ENCODE data around the gene RPL18.
A peak's percentile ranks its signal among the peaks of the same experiment; 100 is the strongest.
"Not testable (repeated sequence)": the region's sequence is repeated elsewhere in the genome, so short reads cannot be mapped to it uniquely, and the experiment has no call there.

Gene RPL18

DNA sequence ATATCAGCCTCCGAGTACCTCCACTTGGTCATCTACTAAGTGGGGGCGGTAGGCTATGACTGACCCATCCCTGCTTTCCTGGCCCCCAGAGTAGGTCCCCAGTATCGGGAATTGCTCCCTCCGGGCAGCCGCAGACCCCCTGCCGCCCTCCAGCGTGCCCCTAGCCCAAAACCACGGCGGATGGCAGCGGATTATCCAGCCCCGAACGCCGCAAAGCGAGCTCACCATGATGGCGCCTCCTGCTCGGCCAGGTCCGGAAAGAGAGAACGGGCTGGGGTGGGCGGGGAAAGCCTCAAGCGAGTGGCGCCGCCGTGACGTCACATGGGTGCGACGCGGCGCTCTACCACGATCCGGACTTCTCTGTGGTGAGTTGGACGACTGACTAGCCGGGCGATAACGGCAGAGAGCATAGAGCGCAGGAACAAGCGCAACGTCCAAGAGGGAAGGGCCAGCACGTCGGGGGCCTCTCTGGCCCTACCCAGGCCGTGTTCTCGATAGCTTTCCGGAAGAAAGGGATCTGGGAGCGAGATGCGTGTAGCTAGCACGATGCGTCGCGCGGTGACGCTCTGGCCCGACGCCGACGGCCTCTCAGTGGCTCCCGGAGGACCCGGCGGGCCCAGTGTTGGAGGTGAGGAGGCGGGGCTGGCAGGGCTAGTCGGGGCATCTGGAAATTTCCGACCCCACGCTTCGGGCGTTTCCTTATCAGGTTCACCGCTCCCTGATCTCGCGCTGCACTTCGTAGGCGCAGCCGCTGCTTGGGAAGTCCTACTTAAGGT is at the start of gene RPL18, which contains the start of gene SPHK2:
Gene RPL18, minus strand, starts transcription at position 263 of the 776 bp plus-strand sequence. Its CDS starts 35 bp downstream, at position 228.
Gene SPHK2, plus strand, starts transcription at position 591 of the 776 bp plus-strand sequence. CDS start 1,009 bp downstream, outside the sequence.
- peak; percentile 100 for DNase-seq

DNA sequence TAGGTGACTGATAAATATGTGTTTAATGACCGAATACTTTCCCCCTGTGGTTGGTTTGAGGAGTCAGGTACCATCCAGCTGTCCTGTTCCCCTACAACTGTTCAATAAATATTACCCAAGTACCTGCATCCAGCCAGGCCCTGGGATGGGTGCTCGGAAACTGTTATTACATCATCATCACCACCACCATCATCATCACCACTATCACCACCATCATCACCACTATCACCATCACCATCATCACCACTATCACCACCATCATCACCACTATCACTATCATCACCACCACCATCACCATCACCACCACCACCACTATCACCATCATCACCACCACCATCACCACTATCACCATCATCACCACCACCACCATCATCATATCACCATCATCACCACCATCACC is 49.8 kb upstream of the RPL18 start:
- no peak for DNase-seq

DNA sequence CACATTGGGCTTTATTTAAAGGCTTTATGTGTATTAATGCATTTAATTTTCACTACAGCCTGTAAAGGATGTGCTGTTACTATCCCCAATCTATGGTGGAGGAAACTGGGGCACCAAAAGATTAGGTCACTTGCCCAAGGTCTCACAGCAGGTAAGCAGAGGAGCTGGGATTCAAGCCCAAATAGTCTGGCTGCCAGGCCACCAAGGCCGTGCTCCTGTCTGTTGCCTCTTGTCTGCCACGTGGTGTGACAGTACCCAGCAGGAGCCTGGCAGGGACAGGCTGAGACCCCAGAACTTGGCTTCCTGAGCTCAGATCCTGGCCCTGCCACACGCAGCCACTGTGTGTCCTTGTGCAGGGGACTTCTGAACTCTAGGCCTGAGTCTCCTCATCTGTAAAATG is 49.4 kb upstream of the RPL18 start:
- DNase-seq, result no peak

DNA sequence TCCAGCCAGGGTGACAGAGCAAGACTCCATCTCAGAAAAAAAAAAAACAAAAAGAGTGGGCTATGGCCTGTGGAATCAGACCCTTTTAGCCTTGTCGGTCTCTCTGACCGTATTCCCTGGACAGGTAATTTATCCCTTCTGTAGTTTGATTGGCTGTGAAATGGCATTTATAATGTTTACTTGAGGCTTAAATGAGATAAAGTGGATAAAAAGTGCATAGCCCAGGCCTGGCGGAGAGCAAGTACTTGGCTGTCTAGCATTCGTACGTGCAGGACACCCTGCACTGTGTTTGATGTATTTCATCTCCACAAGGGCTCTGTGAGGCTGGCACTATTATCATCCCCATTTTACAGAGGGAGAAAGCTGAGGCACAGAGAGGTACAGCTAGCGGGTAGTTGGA is 46.8 kb upstream of the RPL18 start:
- no peak for DNase-seq

DNA sequence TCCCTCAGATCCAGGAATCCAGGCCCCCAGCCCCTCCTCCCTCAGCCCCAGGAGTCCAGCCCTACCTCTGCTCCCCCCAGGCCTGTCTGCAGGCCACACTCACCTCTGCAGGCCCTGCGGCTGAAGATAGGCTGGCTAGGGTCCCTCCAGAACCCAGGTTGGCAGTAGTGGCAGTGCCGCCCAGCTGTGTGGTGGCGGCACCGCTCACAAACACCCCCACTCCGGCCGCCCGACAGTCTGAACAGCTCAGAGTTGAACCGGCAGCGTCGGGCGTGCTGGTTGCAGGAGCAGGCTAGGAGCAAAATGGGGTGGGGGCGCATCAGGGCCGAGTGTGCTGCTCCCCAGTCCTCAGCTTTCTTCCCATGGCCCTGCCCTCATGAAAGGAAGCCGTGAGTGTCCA is 45.5 kb upstream of the RPL18 start:
- DNase-seq, result no peak

DNA sequence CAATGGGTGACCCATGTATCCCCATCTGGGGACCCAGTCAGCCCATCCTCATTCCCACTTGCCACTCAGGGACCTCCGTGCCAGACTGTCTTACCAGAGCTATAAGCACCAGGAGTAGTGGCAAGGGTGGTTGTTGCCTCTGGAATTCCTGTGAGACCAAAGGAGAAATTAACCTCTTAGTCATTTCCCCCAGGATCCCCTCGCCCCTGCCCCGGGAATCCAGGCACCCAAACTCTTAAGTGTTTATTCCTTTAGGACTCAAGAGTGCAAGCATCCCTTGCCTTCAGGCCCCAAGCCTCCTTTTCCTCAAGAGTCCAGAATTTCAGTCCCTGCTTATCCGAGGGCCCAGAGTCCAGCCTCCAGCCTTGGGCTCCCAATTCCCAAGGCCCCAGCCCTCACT is 44.7 kb upstream of the RPL18 start:
- no peak for DNase-seq

DNA sequence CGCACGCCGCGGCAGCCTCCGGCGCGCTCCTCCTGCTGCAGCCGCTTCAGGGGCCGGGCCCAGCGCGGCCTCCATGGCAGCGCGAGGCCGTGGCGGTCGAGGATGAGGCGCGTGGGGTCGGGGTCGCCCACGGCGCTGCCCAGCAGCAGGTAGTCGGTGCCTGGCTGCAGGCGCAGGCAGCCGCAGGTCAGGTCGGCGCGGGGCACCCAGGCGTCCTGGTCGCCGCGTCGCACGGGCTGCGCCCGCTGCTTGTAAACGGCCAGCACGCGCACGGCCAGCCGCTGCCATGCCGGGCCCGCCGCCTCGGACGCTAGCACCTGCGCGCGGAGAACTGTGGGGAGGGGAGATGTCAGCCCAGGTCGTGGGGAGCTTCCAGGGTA is 42.7 kb upstream of the RPL18 start:
- no peak for DNase-seq

DNA sequence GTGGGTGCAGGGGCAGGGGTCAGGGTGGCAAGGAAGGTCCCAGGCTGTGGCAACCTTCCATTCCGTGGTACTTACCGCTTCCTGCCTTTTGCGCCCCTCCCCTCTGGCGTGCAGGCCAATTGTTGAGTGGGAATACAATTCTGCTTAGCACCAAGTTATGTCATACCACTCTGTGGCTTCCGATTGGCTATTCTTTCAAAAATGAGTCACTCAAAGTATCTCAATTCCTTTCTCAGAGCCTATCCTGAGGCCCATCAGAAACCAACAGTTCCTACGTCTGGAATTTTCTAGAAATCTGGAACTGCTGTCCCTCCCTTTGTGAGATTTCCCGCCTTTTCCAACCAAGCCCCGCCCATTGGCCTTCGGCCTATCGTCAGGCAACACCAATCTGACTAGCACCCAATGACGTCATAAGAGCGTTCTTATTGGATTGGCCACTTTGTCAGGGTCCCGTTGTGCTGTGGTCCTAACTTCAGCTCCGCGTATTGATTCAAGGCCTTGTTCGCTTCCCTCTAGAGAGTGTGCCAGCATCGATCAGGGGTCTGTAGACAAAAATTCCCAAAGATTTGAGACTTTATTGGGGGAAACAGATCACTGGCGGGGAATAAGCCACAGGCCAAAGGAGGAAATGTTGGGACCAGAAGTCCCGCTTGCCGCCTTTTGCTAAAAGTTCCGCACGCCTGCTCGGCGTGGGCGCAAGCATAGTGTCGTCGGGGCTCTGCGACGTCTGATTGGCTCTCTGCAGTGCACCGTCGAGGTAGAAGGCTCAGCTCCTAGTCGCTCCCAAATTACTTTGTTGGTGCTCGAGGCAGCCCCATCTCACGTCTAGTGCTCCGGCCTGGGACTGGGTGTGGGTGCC is 42.1 kb upstream of the RPL18 start:
- DNase-seq, result peak; percentile 98

DNA sequence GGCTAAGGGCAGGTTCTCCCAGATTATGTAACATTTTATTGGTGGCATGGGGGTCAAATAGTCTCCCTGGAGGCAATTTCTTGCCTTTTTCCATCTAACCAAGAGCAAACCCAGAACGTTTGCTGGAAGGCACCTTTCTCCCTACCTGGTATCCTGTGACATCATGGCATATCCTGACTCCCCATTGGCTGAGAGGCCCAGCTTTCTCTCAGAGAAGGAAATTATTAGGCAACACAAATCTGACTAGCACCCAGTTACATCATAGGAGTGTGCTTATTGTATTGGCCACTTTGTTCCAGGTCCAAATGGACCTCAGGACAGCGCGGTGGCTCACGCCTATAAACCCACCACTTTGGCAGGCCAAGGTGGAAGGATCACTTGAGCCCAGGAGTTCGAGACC is 40.8 kb upstream of the RPL18 start:
- peak; percentile 40 for DNase-seq

DNA sequence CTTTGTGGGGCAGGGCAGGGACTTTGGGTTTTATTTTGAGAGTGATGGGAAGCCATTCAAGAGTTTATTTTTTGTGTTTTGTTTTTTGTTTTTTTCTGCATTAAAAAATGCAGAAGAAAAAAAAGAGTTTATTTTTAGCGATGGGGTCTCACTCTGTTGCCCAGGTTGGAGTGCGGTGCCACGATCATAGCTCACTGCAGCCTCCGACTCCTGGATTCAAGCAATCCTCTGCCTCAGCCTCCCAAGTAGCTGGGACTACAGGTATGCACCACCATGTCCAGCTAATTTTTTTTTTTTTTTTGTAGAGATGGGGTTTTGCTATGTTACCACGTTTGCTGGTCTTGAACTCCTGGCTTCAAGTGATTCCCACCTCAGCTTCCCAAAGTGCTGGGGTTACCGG is 39.5 kb upstream of the RPL18 start:
- DNase-seq, result no peak

DNA sequence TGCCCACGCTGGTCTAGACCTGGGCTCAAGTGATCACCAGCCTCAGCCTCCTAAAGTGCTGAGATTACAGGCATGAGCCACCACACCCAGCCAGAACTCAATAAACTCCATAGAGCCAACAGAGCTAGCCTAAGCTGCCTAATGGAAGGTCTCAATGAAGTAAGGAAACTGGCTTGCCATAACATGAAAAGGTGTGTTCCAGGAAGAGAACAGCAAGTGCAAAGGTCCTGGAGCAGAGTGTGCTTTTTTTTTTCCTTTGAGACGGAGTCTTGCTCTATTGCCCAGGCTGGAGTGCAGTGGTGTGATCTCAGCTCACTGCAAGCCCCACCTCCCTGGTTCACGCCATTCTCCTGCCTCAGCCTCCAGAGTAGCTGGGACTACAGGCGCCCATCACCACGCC is 38.9 kb upstream of the RPL18 start:
- DNase-seq, result not testable (repeated sequence)

DNA sequence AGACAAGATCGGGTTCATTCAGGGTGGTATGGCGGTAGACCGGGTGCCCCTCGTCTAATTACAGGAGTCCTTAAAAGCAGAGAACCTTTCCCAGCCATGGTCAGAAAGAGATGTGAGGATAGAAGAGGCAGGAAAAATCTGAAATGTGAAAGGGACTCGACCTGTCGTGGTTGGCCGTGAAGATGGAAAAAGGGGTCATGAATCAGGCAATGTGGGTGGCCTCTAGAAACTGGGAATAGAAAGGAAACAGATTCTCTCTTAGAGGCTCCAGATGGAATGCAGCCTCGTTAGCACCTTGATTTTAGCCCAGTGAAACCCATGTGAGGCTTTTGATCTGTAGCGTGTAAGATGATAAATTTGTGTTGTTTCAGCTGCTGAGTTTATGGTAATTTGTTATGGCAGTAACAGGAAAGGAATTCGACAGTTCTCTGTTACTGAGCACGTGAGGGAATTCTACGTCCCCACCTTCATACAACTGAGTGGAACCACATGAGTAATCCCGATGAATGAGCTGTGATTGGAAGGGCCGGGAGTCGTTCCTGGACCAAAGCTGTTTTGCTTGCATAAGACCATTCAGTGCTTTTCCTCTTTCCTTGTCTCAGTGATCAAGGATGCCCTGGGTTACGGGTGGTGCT is 38.0 kb upstream of the RPL18 start:
- DNase-seq, result no peak

DNA sequence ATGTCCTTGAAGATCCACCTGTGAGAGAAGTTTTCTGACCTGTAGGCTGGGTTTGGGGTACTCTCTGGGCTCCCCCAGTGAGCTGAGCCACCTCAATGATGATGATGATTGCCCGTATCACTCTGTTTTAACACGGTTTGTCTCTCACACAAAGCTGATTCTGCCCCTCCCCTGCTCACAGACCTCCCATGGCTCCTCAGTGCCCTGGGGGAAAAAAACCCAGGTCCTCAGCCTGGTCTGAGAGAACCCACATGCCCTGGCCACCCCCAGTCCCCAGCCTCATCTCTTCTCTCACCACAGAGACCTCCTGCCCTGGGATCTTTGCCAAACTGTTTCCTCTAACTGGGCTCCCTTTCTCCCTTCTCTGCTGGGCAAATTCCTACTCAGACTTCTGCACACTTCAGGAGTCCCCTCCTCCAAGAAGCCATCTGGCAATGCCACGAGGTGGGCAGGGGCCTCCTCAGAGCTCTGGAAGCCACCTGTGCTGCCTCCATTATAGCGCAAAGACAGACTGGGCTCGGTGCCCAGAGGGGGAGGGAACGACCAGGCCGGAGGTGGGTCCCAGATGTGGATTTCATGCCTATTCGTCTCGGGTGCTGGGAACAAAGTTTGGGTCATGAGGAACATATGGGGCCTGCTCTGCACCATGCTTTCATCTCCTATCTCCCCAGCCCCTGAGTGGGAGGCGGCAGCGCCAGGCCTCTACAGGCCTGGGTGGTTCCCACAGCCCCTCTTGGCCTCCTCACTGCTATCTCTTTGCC is 35.5 kb upstream of the RPL18 start:
- no peak for DNase-seq

DNA sequence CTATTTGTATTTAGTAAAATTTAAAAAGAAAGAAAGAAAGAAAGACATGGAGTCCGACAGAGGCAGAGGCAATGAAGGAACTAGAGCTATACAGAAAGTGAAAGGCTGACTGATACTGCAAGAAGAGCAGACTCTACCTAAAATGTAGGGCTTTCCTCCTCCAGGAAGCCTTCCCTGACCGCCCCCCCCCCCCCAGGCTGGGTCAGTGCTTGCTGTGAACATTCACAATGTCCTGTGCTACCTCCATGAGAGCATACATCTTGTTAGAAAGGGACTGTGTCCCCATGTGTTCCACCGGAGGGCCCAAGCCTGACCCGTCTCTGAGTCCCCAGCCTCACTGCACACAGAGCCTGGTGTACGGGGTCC is 32.7 kb upstream of the RPL18 start:
- no peak for DNase-seq

DNA sequence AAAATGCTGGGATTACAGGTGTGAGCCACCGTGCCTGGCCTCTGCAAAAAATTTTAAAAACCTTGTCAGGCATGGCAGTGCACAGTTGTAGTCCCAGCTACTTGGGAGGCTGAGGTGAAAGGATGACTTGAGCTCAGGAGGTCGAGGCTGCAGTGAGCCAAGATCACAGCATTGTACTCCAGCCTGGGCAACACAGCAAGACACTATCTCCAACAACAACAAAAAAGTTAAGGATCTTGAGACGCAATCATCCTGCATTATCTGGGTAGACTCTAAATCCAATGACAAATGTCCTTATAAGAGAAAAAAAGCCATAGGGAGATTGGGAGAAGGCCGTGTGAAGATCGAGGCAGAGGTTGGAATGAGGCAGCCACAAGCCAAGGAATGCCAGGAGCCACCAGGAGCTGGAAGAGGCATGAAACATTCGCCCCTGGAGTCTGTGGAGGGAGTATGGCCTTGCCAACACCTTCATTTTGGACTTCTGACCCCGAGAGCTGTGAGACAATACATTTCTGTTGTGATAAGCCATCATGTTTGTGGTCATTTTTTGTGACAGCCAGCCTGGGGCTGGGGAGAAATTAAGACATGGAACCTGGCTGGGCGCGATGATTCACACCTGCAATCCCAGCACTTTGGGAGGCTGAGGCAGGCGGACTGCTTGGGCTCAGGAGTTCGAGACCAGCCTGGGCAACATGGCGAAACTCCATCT is 32.1 kb upstream of the RPL18 start:
- DNase-seq, result no peak

DNA sequence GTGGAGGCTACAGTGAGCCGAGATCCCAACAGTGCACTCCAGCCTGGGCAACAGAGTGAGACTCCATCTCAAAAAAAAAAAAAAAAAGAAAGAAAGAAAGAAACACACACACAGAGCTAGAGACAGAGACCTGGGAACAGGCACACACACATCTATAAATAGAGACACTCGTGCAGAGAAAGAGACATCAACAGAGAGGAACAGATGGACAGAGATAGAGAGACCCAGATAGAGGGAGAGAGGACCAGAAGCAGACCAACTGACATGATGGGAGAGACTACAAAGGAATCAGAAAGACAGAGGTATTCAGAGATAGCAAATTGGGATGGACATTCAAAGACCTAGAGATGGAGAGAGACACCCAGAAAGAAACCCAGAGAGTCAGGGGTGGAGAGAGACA is 29.2 kb upstream of the RPL18 start:
- no peak for DNase-seq

DNA sequence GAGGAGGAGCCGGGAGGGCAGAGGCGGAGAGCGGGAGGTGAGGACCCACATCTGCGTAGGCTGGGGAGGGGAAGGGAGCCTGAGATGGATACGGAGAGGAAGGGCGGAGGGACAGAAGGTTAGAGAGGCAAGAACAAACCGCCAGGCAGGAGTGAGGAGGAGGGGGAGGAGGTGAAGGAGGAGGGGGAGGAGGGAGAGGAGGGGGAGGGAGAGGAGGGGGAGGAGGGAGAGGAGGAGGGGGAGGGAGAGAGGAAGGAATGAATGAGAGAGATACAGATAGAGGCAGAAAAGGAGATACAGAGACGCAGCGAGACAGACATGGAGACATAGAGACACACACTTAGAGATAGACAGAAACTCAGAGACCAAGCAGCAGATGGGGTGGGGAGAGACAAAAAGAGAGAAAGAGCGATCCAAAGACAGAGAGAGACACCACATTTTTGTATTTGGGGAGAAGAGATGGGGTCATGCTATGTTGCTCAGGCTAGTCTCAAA is 27.8 kb upstream of the RPL18 start:
- no peak for DNase-seq

DNA sequence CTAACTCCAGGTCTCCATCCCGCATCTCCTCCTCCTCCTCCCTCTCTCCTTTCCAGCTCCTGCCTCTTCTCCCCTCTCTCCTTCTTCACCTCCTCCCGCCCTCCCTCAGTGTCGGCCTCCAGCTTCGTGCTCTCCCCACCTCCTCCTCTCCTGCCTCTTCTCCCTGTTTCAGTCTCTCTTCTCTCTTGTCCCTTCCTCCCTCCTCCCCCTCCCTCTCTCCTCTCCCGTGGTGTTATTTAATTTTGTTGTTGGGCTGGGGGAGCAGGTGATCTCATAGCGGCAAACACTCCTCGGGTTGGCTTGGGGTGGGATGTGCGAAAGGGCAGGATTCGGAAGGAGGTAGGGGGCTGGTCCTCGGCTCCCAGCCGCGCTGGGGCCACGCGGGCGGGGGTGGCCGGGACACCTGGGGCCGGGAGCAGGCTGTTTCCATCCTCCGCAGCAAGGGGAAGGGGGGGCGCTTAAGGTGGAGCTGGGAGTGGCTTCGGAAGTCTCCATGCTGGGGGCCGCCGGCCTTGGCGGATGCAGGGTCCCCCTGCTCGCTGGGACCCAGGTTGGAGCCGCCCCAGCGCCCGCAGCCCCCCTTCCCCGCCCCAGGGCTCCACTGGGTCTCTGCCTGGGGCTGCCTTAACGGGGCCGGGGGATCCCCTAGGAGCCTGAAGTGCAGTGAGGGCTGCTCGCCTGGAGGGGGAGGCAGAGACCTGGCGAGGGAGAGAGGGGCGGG is 27.2 kb upstream of the RPL18 start, which contains the start of gene CA11:
Gene CA11, minus strand, starts transcription at position 187 of the 721 bp plus-strand sequence. CDS start 555 bp downstream, outside the sequence.
- DNase-seq, result peak; percentile 74

DNA sequence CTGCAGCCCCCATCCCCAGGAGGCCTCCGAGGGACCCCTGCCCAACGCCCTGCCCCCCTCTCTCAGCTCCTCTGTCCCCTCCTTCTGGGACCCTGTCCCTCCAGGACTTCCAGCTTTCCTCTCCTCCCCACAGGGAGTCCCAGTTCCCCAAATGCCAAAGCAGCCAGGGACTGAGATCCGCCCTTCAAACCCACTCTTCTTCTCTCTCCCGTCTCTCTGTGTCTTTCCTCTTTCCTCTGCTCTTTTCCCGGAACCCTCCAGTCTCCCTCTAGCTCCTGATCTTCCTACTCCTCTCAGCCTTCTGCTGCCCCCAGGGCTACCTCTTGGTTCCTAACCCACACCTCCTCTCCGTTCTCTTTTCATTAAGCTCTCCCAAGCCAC is 26.6 kb upstream of the RPL18 start:
- no peak for DNase-seq

DNA sequence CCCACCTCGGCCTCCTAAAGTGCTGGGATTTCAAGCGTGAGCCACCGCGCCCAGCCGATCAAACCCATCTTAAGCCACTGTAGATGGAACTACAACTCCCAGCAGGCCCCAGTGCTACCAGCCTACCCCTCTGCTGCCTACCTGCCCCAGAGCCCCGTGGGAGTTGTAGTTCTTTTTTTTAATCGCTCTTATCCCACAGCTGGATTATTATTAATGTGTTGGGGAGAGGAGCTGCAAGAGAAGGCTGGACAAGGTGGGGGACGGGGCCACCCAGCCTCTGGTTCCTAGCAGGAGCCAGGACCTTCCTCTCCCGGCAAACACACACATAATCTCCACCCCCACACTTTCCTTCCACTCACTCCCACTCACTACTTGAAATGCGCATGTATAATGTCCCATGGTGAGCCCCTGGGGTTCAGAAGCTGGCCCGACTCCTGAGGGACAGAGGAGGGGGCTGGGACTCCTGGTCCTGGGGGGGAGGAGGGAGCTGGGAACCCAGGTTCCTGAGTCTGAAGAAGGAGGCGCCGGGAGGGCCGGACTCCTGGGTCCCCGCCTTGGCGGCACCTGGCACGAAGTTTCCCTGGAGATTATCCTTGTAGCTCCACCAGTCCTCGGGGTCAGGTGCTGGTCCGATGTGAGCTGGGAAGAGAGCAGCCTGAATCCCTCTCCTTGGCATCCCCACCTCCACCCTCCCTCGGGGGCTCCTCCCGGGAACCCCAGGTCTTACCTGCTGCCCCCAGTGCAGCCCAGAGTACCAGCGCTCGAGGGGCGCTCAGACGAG is 26.1 kb upstream of the RPL18 start:
- peak; percentile 60 for DNase-seq

All from MV-4-11 (cell line).